Panc1 (cell line): ENCODE results near the gene TSHZ1.

Experiments used
- POLR2AphosphoS5 ChIP-seq: IDR thresholded peaks from 2 replicates; pipeline ENCODE4 v1.6.1; 2012; ENCODE audit warnings: mild to moderate bottlenecking, low read depth, low read length, moderate library complexity
- TCF7L2 ChIP-seq: IDR thresholded peaks from 2 replicates; pipeline ENCODE4 v1.6.1; 2011; ENCODE audit warnings: mild to moderate bottlenecking, low read depth, low read length, inconsistent platforms
- TF ChIP-seq, protein P1 (sequence below): fragments of 450-650 bp; IDR thresholded peaks from 2 replicates; pipeline ENCODE4 v1.5.1; 2017; ENCODE audit warnings: mild to moderate bottlenecking

DNA sequence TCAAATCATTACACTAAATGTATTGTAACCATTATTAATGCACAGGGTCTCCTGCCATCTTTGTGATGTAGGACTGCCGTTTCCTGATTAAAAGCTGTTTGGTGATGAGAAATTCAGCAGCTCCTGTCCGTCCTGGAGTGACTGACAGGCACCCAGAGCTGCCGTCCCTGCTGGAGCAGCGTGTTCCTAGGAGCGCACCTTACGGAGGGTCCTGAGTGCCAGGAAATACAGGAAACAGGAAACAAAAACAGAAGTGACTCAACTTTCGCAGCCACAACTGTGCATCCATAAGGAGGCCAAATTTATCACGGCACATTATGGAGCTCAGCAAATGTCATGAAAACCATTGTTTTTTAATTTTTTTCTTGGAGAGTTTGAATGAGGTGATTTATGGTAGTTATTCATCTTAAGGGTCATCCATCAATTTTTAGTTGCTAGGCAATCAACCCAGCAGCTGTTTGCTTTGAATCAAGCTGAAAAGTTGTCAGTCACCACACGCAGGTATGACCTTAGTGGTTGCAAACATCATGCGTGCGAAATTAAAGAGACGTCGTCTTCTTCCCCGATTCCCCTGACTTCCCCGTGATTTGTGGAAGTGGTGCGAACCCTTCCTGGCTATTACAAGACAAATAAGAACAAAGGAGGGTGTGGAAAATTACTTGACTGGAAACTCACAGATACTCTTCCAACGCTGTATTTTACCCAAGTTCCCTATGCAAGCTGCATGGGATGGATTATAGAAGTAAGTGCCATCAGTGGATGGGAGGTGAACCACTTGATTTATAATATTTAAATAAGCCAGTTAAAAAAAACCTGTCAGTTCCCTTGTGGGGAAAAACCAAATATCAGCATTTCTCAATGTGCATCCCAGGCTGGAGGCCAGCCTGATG is 19.8 kb downstream of the TSHZ1 start:
- TF ChIP-seq, protein P1, sequence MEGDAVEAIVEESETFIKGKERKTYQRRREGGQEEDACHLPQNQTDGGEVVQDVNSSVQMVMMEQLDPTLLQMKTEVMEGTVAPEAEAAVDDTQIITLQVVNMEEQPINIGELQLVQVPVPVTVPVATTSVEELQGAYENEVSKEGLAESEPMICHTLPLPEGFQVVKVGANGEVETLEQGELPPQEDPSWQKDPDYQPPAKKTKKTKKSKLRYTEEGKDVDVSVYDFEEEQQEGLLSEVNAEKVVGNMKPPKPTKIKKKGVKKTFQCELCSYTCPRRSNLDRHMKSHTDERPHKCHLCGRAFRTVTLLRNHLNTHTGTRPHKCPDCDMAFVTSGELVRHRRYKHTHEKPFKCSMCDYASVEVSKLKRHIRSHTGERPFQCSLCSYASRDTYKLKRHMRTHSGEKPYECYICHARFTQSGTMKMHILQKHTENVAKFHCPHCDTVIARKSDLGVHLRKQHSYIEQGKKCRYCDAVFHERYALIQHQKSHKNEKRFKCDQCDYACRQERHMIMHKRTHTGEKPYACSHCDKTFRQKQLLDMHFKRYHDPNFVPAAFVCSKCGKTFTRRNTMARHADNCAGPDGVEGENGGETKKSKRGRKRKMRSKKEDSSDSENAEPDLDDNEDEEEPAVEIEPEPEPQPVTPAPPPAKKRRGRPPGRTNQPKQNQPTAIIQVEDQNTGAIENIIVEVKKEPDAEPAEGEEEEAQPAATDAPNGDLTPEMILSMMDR: no peak
- TF ChIP-seq POLR2AphosphoS5: no peak
- TF ChIP-seq TCF7L2: no peak
